ENCODE data around the gene CDKN1C.

The CDKN1C gene

GRCh38 chr11:2913019-2913431, 27.4 kb upstream of the CDKN1C start:
- no peaks in the 10 kb centered on the region for H3K9me3 ChIP-seq
- no peak overlapping the region for H3K4me3 ChIP-seq (ENCODE audit: low read depth in 1 of 2, low read length in 1 of 2)
- H3K4me1 ChIP-seq (ENCODE audit: control insufficient read depth in 1 of 2, insufficient read depth in 1 of 2, low read depth in 1 of 2, low read length in 1 of 2), result no peaks in the 10 kb centered on the region
- no peak for TF ChIP-seq CTCF (IDR thresholded peaks at IDR 0.05)
- H3K27ac ChIP-seq, result no peak overlapping the region
- peaks cover 13% of the 10 kb centered on the region for H3K36me3 ChIP-seq
- peaks cover 58% of the 10 kb centered on the region for H3K27me3 ChIP-seq

GRCh38 chr11:2912498-2912897, 26.9 kb upstream of the CDKN1C start:
- TF ChIP-seq CTCF (IDR thresholded peaks at IDR 0.05), result no peak
- Histone ChIP-seq H3K9me3 (no peaks in the 10 kb centered on the region), H3K27me3 (peaks cover 58% of the 10 kb centered on the region), H3K4me1 (ENCODE audit: control insufficient read depth in 1 of 2, insufficient read depth in 1 of 2, low read depth in 1 of 2, low read length in 1 of 2) (no peaks in the 10 kb centered on the region), H3K27ac (no peak overlapping the region), H3K36me3 (peaks cover 13% of the 10 kb centered on the region), H3K4me3 (ENCODE audit: low read depth in 1 of 2, low read length in 1 of 2) (no peak overlapping the region)

GRCh38 chr11:2911785-2912391, 26.3 kb upstream of the CDKN1C start:
- Histone ChIP-seq H3K4me1 (ENCODE audit: control insufficient read depth in 1 of 2, insufficient read depth in 1 of 2, low read depth in 1 of 2, low read length in 1 of 2) (no peaks in the 10 kb centered on the region), H3K27ac (no peak overlapping the region), H3K36me3 (peaks cover 13% of the 10 kb centered on the region), H3K4me3 (ENCODE audit: low read depth in 1 of 2, low read length in 1 of 2) (no peak overlapping the region), H3K27me3 (peaks cover 58% of the 10 kb centered on the region), H3K9me3 (no peaks in the 10 kb centered on the region)
- TF ChIP-seq CTCF (IDR thresholded peaks at IDR 0.05), result no peak

GRCh38 chr11:2911088-2911784, 25.7 kb upstream of the CDKN1C start:
- Histone ChIP-seq H3K4me3 (ENCODE audit: low read depth in 1 of 2, low read length in 1 of 2) (no peak overlapping the region), H3K9me3 (no peaks in the 10 kb centered on the region), H3K4me1 (ENCODE audit: control insufficient read depth in 1 of 2, insufficient read depth in 1 of 2, low read depth in 1 of 2, low read length in 1 of 2) (no peaks in the 10 kb centered on the region), H3K27me3 (peaks cover 58% of the 10 kb centered on the region), H3K27ac (no peak overlapping the region), H3K36me3 (peaks cover 13% of the 10 kb centered on the region)
- no peak for TF ChIP-seq CTCF (IDR thresholded peaks at IDR 0.05)

- Histone ChIP-seq H3K9me3 (no peaks in the 10 kb centered on the region), H3K4me3 (ENCODE audit: low read depth in 1 of 2, low read length in 1 of 2) (no peak overlapping the region), H3K27ac (no peak overlapping the region), H3K36me3 (peaks cover 13% of the 10 kb centered on the region), H3K27me3 (peaks cover 58% of the 10 kb centered on the region), H3K4me1 (ENCODE audit: control insufficient read depth in 1 of 2, insufficient read depth in 1 of 2, low read depth in 1 of 2, low read length in 1 of 2) (no peaks in the 10 kb centered on the region)
- no peak for TF ChIP-seq CTCF (IDR thresholded peaks at IDR 0.05)
Measured at GRCh38 chr11:2910401-2910955, 24.9 kb upstream of the CDKN1C start.
